HG03175 (cell line): ENCODE data around the gene LCNL1.

Source experiments
- ATAC-seq: cut with Tn5 transposase; IDR thresholded peaks from one replicate; pipeline ENCODE4 v1.9.1; 2021; ENCODE audit warnings: mild to moderate bottlenecking, moderate library complexity; ENCODE audit not compliant: unreplicated experiment

The LCNL1 gene

DNA sequence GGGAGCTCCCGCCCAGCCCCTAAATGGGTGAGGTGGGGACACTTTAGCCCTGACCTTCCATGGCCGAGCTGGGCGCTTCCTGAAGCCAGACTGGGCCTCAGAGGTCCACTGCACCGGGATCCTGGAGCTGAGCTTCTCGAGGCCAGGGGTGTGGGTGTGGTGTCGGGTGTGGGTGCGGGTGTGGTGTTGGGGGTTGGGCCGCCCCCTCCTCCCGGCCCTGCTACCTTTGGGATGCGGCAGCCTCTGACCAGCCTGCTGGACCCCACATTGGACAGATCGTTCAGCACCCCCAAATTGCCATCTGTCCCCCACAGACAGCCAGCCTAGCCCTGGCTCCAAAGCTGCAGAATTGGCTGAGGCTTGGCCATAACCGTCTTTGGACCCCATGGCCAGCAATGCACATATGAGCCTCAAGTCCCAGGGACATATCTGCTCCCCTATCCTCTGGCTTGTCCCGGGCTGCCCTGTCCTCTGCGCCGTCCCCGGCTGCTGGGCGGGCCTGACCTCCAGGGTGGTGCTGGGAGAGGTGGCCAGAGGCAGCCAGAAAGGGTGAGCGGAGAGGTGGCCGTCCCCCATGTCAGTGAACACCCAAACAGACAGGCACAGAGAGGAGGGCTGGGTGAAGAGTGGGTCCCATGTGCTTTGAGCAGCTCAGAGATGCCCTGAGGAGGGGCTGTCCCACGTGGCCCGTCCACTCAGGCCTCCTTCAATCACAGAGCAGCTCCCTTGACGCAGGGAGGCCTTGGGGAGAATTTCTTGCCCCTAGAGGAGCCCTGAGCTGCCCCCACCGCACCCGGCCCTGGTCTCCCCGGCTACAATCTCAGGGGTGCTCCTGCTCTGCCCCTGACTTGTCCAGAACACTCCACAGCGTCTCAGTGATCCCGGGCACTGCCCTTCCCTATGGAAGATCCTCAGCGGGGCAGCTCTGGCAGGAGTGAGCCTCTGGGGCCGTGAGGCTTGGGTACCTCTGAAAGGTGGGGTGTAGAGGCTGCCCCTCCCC, 8.9 kb upstream of the LCNL1 start:
- no peak for ATAC-seq

DNA sequence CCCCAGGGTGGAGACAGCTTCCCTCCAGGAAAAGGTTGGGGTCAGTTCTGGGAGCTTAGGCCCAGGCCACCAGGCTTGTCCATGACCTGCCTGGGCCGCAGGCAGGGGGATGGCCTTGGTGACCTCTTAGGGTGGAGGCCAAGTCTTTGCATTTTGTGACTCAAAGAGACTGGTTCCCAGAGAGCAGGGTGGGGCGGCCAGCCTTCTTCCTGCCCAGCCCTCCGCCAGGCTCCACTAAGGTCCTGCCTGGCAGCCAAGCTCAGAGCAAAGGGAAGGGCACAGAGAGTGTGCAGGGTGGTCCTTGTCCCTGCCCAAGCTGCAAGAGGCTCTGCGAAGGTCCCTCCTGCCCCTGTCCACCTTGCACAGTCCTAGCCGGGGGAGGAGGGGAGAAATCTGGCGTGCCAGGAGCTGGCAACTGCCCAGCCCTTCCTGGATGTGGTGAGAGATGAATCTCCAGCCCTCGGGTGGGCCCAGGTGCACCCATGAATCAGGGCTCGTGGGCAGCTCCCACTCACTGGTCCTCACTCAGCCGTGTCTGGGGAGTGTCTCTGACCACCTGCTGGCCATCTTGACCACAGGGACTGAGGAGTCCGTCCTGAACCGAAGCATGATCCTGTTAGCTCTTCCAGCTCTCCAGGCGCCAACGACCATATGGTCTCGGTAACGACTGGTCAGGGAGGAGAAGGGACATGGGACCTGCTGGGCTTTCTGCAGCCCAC, 7.8 kb upstream of the LCNL1 start:
- ATAC-seq, result no peak

DNA sequence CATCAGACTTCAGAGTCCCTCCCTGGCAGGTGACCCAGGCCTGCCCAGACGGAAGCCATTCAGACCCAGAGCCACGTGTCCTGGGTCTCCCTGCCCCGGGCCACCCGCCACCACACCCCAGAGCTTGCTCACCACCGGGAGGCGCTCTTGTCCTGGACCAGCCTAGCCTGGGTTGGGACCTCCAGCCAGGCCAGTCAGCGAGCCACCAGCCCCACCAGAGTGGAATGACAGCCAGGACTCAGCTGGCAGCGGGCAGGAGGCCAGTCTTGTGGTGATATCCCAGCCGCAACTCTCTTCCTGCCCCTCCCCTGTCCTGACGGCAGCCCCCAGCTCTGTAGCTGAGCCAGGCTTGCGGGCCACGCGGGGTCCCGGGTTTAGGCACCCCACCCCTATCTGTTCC, 7.1 kb upstream of the LCNL1 start:
- no peak for ATAC-seq

DNA sequence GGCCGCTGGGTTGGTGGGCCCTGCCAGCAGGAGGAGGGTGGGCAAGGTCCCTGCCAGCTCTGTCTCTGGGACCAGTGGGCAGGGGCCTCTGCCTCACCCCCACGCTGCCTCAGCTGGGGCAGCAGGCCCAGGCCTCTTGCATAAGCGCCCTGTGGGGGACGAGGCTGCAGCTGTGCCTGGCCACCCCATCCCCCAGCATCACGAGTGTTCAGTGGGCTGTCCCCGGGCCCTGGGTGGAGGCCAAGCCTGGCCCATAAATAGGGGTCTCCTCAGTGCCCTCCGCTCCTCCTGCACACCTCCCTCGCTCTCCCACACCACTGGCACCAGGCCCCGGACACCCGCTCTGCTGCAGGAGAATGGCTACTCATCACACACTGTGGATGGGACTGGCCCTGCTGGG, 5.6 kb upstream of the LCNL1 start, which contains the start of gene PTGDS:
TSS of gene PTGDS (plus strand) at position 282 of the 400 bp plus-strand sequence. CDS start at position 357, 75 bp downstream.
- no peak for ATAC-seq

DNA sequence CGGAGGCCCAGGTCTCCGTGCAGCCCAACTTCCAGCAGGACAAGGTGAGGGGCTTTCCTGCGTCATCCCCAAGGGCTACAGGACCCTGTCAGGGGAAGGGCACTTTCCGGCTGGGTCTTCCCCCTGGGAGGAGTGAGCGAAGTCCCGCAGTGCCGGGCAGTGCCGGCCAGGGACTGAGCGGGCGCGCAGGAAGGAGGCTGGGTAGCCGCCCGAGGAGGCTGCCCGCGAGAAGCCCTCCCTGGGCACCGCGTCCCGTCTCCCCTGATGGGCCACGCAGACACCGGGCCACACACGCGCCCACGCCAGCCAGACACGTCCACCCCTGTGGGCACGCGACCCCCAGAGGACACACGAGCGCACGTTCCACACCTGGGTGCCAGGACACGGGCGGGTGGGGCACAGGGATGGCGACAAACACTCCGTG, 5.1 kb upstream of the LCNL1 start:
- ATAC-seq, result no peak

DNA sequence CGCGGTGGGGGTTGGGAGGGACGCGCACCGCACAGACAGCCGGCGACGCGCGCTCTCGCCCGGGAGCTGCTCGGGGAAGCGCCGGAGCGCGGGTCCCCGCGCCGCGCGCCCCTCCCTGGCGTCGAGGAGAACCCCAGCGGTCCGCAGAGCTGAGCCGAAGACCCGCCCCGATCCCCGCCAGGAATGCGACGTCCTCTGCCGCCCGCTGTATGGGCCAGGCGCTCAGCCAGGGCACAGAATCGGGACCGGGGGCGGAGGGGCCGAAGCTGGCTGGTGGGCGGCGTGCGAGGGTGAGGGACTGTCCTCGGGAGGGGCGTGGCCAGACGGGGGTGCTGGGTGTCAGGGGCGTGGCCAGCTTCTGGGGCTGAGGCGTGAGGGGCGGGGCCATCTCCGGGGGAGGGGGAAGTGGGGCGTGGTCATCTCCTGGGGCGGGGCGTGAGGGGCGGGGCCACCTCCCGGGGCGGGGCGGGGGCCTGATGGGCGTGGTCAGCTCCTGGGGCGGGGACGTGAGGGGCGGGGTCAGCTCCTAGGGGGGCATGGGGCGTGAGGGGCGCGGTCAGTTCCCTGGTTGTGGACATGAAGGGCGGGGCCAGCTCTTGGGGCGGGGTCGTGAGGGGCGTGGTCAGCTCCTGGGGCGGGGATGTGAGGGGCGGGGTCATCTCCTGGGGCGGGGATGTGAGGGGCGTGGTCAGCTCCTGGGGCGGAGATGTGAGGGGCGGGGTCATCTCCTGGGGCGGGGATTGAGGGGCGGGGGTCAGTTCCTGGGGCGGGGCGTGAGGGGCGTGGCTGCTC, 4.5 kb upstream of the LCNL1 start:
- ATAC-seq, result no peak

DNA sequence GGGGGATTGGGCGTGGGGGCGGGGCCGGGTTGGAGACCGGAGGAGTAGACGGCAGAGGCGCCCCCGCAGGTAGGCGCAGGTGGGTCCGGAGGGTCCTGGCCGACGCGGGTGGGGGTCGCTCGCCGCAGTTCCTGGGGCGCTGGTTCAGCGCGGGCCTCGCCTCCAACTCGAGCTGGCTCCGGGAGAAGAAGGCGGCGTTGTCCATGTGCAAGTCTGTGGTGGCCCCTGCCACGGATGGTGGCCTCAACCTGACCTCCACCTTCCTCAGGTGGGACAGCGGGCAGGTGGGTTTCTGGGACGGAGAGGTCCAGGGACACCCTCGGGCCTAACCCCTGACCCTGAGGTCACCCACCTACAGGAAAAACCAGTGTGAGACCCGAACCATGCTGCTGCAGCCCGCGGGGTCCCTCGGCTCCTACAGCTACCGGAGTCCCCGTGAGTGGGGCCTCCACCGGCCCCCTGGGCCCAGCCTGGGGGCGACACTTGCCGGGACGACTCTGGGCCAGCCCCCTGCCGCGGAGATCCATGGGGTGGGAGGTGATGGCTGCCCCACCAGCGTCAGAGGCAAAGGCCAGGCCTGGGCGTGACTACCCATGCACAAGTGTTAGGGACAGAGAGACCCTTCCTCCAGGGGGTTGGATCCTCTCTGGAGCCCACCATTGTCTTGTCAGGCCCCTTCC, 3.8 kb upstream of the LCNL1 start:
- ATAC-seq, result no peak

DNA sequence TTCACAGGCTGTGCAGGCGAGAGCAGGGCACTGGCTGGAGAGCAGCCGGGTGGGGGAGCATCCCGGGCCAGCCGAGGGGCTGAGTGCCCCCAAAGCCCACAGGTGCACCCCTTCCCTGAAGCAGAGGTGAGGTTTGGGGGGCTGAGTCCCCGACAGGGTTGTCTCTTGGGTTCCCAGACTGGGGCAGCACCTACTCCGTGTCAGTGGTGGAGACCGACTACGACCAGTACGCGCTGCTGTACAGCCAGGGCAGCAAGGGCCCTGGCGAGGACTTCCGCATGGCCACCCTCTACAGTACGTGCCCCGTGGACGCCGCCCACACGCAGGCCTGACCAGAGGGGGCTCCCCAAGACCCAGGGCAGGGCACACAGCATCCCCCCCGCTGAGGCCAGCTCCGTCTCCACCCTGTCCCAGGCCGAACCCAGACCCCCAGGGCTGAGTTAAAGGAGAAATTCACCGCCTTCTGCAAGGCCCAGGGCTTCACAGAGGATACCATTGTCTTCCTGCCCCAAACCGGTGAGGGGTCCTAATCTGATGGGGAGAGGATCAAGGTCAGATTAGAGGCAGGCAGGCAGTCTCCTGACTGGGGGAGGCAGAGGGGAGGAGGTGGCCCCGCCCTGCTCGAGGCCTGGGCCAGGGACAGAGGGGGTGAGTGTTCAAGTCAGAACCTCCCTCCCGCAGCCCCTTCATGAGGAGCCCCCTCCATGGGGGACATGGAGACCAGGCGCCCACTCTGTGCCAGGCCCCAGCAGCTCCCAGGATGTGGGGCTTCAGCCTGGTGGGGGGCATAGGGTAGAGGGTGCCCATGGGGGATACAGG, 2.8 kb upstream of the LCNL1 start:
- no peak for ATAC-seq

DNA sequence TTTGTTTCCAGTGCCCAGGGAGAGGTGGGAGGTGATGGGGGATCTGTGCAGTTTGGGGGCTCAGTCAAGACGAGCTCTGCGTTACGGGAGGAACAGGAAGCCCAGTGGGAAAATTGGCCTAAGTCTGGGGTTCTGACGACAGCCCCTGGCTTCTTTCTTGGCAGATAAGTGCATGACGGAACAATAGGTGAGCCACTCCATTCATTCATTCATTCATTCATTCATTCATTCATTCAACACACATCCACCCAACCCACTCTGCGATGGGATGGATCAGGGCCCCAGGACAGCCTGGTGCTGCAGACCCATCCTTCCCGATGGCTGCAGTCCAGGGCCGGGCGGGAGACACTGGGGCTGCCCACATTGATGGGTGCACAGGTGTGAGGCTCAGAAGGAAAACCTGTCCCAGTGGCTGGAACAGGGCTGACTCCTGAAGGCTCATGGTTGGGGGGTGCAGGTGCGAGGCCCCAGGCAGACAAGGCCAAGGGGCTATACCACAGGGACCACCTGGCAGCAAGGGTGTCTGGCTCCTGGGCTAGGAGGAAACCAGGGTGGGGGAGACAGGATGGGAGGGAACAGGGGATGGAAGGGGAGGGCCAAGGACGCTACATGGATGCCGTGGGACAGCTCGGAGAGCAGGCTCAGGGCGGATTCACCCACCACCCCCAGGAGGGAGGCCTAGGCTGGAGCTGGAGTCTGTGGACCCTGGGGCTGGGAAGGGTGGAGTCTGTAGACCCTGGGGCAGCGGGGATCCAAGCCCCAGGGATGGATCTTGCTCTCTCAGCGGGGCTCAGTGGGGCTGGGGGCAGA, 1.9 kb upstream of the LCNL1 start:
- no peak for ATAC-seq

DNA sequence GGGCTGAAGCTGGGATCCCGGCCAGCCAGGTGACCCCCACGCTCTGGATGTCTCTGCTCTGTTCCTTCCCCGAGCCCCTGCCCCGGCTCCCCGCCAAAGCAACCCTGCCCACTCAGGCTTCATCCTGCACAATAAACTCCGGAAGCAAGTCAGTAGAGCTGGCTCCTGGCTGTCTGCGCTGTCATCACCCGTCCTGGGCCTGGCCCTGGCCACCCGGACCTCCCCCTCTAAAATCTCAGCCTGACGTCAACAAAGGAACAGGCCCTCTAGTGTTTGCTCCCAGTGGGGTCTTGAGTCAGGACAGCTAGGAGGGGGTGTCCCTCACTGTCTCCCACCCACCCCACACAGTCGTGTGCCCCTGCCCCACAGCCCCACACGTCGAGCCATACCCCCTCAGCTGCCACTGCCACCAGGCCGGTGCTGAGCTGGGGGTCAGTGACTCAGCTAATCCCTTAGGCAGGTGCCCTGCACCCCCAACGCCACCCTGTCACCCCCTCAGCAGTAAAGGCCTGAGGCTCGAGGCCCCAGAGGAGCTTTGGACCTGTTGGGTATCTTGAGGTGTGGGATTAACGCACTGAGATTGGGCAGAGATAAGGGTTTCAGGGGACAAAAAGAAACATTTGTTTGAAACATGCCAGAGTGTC, 1.1 kb upstream of the LCNL1 start:
- no peak for ATAC-seq

DNA sequence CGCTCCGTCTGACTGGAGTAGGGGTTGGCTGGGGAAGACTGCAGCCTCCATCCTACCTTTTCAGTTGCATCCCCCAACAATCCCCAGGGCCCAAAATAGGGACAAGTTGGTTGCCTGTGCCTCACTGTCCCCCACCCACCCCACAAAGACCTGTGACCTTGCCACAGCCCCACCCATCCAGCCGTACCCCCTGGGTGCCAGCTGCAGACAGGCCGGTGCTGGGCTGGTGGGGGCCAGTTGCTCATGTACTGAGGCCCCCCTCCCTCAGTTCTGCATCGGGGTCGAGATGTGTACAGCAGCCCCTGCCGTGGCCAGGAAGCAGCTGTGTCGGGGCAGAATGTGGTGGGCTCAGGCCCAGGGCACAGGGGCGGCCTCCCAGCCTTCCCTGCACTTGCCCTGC, 374 bp downstream of the LCNL1 start:
- no peak for ATAC-seq

DNA sequence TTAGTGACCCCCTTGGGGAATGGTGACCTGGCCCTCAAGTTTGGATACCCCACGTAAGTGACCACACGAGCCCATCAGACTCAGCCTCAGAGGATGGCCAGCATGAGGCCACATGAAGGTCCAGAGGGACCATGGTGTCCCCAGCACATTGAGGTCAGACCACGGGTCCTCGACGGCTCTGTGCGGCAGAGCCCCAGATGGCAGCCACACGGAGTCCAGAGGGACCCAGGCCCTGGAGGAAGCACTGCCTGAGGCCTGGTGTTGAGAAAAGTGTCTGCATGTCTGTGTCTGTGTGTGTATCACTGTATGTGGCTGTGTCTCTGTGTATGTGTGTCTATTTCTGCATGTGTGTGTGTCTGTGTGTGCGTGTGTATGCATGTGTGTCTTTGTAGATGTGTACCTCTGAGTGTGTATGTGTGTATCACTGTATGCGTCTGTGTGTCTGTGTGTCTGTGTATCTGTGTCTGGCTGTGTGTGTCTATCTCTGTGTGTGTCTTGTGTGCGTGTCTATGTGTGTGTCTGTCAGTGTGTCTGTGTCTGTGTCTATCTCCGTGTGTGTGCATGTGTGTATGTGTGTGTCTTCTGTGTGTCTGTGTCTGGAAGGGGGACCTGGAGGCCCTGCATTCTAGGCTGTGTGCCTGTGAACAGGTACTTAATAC, 992 bp downstream of the LCNL1 start:
- no peak for ATAC-seq

DNA sequence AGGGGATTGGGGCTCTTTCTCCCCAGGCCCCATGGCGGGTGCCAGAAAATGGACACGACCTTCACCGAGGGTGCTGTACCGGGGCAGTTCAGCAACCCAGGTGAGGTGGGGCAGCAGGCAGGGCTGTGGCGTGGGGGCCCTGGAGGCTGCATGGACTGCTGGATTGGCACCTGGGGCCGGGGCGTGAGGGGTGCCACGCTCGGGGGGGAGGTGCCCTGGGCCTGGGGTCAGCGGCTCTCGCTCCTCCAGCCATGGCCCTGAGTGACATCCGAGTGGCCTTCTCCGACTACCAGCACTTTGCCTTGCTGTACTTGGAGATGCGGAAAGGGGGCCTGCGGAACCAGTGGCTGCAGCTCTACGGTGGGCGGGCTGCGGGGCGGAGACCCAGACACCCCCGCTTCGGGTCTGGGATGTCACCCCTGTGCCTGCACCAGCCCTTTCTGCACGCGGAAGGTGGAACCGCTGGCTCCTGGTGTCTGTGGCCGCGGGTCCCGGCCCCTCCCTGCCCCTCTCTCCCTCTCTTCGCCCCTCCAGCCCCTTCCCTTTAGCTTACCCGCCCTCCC, 1.8 kb downstream of the LCNL1 start:
- ATAC-seq, result no peak

DNA sequence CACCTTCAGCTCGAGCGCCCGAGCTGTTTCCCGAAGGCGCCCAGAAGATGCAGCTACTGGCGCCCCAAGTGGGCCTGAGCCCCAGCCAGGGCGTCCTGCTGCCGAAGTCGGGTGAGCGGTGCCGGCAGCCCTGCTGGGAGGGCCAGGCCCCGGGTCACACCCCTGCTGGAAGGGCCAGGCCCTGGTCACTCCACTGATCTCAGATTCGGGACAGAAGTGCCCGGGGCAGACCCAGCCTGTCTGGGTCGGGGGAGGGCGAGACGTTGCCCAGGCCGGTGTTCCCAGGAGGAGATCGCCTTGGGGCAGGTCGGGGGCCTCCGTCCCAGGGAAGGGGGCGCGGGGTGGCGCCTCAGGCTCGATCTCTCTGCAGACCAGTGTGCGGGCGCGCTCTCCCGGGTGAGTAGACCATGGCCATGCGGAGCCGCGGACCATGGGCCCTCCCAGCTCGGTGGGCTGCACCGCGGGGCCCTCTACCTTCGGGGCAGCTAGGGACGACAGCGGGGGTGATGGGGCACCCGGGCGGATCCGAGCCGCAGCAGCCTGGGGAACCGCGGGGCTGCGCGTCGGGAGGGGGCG, 2.3 kb downstream of the LCNL1 start:
- no peak for ATAC-seq

DNA sequence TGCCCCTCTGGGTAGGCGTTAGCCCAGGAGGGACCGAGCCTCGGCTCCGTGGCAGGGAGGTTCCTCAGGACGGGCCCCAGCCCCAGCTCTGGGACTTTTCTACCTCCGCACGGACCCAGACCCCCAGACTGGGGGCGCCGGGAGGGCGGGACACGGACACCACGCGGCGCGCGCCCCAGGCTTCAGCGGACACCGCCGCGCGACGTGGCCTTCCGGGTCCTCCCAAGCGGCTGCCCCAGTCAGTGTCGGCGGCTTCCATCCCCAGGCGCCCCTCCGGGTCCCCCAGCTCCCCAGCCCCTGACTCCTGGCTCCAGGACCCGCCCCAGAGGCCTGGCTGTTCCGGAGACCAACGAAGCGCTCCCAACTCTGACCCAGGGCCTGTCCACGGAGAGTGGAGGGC, 3.1 kb downstream of the LCNL1 start:
- no peak for ATAC-seq

DNA sequence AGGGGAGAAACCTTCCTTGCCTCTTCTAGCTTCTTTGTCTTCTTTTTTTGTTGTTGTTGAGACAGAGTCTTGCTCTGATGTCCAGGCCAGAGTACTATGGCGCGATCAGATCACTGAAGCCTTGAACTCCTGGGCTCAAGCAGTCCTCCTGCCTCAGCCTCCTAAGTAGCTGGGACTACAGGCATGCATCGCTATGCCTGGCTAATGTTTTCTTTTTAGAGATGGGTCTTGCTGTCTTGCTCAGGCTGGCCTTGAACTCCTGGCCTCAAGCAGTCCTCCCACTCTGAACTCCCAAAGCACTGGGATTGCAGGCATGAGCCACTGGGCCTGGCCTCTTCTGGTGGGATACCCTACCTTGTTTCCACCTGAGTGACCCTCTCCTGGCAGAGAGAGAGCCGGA, 6.1 kb downstream of the LCNL1 start:
- ATAC-seq, result no peak

DNA sequence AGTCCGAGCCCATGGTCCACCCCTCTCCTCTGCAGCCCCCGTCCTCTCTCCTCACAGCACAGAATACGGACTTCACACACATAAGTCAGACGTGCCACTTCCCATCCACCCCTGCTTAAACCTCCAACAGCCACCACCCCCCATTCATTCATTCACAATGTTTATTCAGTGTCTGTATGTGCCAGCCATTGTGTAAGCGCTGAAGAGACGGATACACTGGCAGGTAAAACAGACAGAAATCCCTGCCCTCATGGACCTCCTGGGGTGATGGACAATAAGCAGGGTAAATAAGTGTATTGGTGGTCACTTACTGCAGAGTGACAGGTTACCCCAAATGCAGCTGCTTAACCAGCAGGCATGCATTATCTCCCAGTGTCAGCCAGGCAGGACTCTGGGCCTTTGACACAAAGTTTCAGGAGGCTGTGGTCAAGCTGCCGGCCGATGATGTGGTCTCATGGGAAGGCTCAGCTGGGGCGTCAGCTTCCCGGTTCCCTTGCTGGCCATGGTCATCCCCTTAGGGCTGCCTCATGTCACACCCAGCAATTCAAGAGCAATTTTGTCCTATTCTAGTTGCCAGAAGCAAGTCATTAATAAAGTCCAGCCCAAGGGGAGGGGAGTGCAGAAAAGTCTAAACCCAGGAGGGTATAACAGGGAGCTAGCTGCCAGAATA, 7.6 kb downstream of the LCNL1 start:
- ATAC-seq, result no peak
